ENCODE data around the gene ERI3. TPM values are rescaled to one million over a fixed set of nuclear protein-coding genes. Genes with fewer than 3 reads are reported as not detected.

Gene ERI3
- total and polyA plus RNA-seq, 2 of the 4 experiments (the other 2 are of a cell fraction): 56.6 to 70.9 TPM

- no CpG with 5 or more reads among the region's 3 CpGs for WGBS, 2 experiments (ENCODE audit: extremely low coverage in 2 of 2, insufficient read length in 1 of 2)
- no peak overlapping the region for H3K23ac ChIP-seq (ENCODE audit: low read depth, low read length)
- dilution Hi-C loops (cut with HindIII; ENCODE audit: low sequenced_read_pairs, unreplicated experiment): no loop called here
- BruUV-seq (replicated peaks): no TSS peak
- H2BK20ac ChIP-seq (ENCODE audit: low read depth, low read length): no peak overlapping the region
- no peak overlapping the region for H4K5ac ChIP-seq (ENCODE audit: low read depth, low read length)
- H3K4ac ChIP-seq (ENCODE audit: low read depth, low read length): no peak overlapping the region
- no peak overlapping the region for H2AK9ac ChIP-seq (replicated peaks; ENCODE audit: low read depth, low read length, poor library complexity)
- H4K91ac ChIP-seq (ENCODE audit: insufficient read depth, low read depth, low read length): no peak overlapping the region
- POLR2A ChIA-PET (ENCODE audit: unreplicated experiment): no interaction called here
- no peak overlapping the region for H2BK120ac ChIP-seq (ENCODE audit: low read depth, low read length)
- H3K4me1 ChIP-seq (ENCODE audit: control insufficient read depth, insufficient read depth, low read length): no peaks in the 10 kb centered on the region
- H3K4me2 ChIP-seq (ENCODE audit: low read depth, low read length): no peak overlapping the region
- H3K18ac ChIP-seq (ENCODE audit: low read depth, low read length): no peak overlapping the region
- H3K9ac ChIP-seq (ENCODE audit: low read depth, low read length): no peak overlapping the region
- H4K20me1 ChIP-seq (ENCODE audit: insufficient read depth, low read length): no peaks in the 10 kb centered on the region
- H2AK5ac ChIP-seq (ENCODE audit: low read depth, low read length): no peak overlapping the region
- no peaks in the 10 kb centered on the region for H3K79me1 ChIP-seq (ENCODE audit: low read depth in 1 of 2, low read length in 2 of 2)
- TF ChIP-seq FOS (IDR thresholded peaks at IDR 0.05; ENCODE audit: low read depth, low read length) (no peak), POLR2A (IDR thresholded peaks at IDR 0.05; ENCODE audit: low read depth, low read length) (no peak), RFX5 (IDR thresholded peaks at IDR 0.05; ENCODE audit: low read depth, low read length) (no peak), RAD21 (IDR thresholded peaks at IDR 0.05; ENCODE audit: low read length) (no peak), CHD1 (IDR thresholded peaks at IDR 0.05; ENCODE audit: low read depth, low read length) (no peak), BHLHE40 (IDR thresholded peaks at IDR 0.05; ENCODE audit: low read depth, low read length) (no peak), CTCF (conservative IDR thresholded peaks at IDR 0.05; ENCODE audit: low read depth, low read length) (no peak), RCOR1 (IDR thresholded peaks at IDR 0.05; ENCODE audit: insufficient replicate concordance, low read length) (no peak), MAZ (IDR thresholded peaks at IDR 0.05; ENCODE audit: borderline replicate concordance, low read depth, low read length) (no peak), USF2 (IDR thresholded peaks at IDR 0.05; ENCODE audit: low read depth, low read length) (no peak), CEBPB (IDR thresholded peaks at IDR 0.05; ENCODE audit: low read depth, low read length) (no peak), MAFK (IDR thresholded peaks at IDR 0.05; ENCODE audit: low read depth, low read length) (no peak), MXI1 (IDR thresholded peaks at IDR 0.05; ENCODE audit: borderline replicate concordance, low read depth, low read length) (no peak), SMC3 (IDR thresholded peaks at IDR 0.05; ENCODE audit: low read depth, low read length) (no peak), ELK1 (IDR thresholded peaks at IDR 0.05; ENCODE audit: borderline replicate concordance, low read depth, low read length) (no peak), NFE2L2 (IDR thresholded peaks at IDR 0.05; ENCODE audit: low read depth, low read length) (no peak)
- no peak overlapping the region for H2BK5ac ChIP-seq (ENCODE audit: low read depth, low read length, poor library complexity, severe bottlenecking)
- DNase-seq: no peak
- intact Hi-C loops (cut with micrococcal nuclease): loop anchor here (10.0 kb wide), 1 partner anchor 305 kb away; no protein-coding TSS in a partner anchor
- H3K9me1 ChIP-seq (ENCODE audit: insufficient read depth, low read length): no peaks in the 10 kb centered on the region; the same call in 1 of the 2 replicates
- no peaks in the 10 kb centered on the region for H3K27me3 ChIP-seq (ENCODE audit: control insufficient read depth, insufficient read depth, low read length)
- no peak overlapping the region for H2AFZ ChIP-seq (replicated peaks; ENCODE audit: low read length, poor library complexity)
- no peak overlapping the region for H2BK15ac ChIP-seq (ENCODE audit: low read depth, low read length)
- in situ Hi-C loops (cut with MboI; ENCODE audit: low sequenced_read_pairs): no loop called here
- no peak overlapping the region for H3K27ac ChIP-seq (ENCODE audit: insufficient read depth, low read length)
- no peak overlapping the region for H4K8ac ChIP-seq (ENCODE audit: low read depth in 2 of 2, low read length in 2 of 2)
- no peaks in the 10 kb centered on the region for H3K9me3 ChIP-seq (ENCODE audit: control insufficient read depth, insufficient read depth, low read length)
- H3K36me3 ChIP-seq (ENCODE audit: control insufficient read depth, insufficient read depth, low read length): peaks cover 50% of the 10 kb centered on the region
- ATAC-seq (ENCODE audit: low read depth): no peak
- no peak overlapping the region for H3K4me3 ChIP-seq (ENCODE audit: insufficient read depth, low read depth, low read length)
- H3K14ac ChIP-seq (replicated peaks; ENCODE audit: low read depth, low read length): no peak overlapping the region
- no peak overlapping the region for H3K56ac ChIP-seq (ENCODE audit: extremely low read depth, insufficient read depth, low read length)
- CTCF ChIA-PET: no interaction called here
Measured at GRCh38 chr1:44310006-44310405, 45.1 kb downstream of the ERI3 start.

Data from IMR-90 (cell line).